Cardiac fibroblast (primary cell): ENCODE measurements around the gene AGMAT.
A peak's percentile ranks its signal among the peaks of the same experiment; 100 is the strongest.

Experiments used
- DNase-seq, 2 donors: peaks; one replicate each; pipeline versions ENCODE4 v3.0.0 to v3.0.0-alpha.2; 2010; ENCODE audit warnings: low read depth in 2 of 2
- H3K4me3 ChIP-seq, 2 donors: replicated peaks in 1 of 2; 1 replicate in 1 of 2; 2 replicates in 1 of 2; pipeline ENCODE4 v1.5.1; 2011; ENCODE audit warnings: low read depth in 2 of 2, low read length in 2 of 2, mild to moderate bottlenecking in 2 of 2, moderate library complexity in 1 of 2
- CTCF ChIP-seq: IDR thresholded peaks from one replicate; pipeline ENCODE4 v1.5.1; 2011; ENCODE audit warnings: low read depth, mild to moderate bottlenecking, low read length, inconsistent platforms

AGMAT gene

GRCh38 chr1:15526490-15527339 is 58.1 kb downstream of the AGMAT start, which contains the start of gene DNAJC16:
DNAJC16 (plus strand) TSS chr1:15526848; CDS start chr1:15529106, 2,258 bp downstream.
- peak; percentile 31 for TF ChIP-seq CTCF
- H3K4me3 ChIP-seq, result peak within 1 kb of the TSS; percentile 80 to 90
- DNase-seq, result peak; percentile 100

- no peak for DNase-seq
- H3K4me3 ChIP-seq, result peak overlapping the region; percentile 80 to 90
- no peak for TF ChIP-seq CTCF
These were observed 58.8 kb downstream of the AGMAT start for GRCh38 chr1:15526021-15526489.

GRCh38 chr1:15525050-15526020 is 59.5 kb downstream of the AGMAT start:
- no peak for TF ChIP-seq CTCF
- DNase-seq, result peak in 1 of 2 donors; percentile 10
- H3K4me3 ChIP-seq, result peak overlapping the region; percentile 70

- peak overlapping the region; percentile 67 to 77 for H3K4me3 ChIP-seq
- peak; percentile 99 to 100 for DNase-seq
- TF ChIP-seq CTCF, result no peak
These were observed 60.4 kb downstream of the AGMAT start for GRCh38 chr1:15524283-15525049.

- DNase-seq, result no peak
- peak within 1 kb of the TSS; percentile 70 to 77 for H3K4me3 ChIP-seq
- no peak for TF ChIP-seq CTCF
These were observed 60.9 kb downstream of the AGMAT start, which contains the start of gene CASP9 for GRCh38 chr1:15524021-15524282. CASP9 (minus strand) TSS chr1:15524215; CDS start chr1:15524200, 15 bp downstream.
